ENCODE measurements around the gene THEM5.

Gene THEM5

GRCh38 chr1:151800830-151801229 lies 52.7 kb downstream of the THEM5 start:
- DNase-seq (ENCODE audit: low read depth), result no peak

DNA sequence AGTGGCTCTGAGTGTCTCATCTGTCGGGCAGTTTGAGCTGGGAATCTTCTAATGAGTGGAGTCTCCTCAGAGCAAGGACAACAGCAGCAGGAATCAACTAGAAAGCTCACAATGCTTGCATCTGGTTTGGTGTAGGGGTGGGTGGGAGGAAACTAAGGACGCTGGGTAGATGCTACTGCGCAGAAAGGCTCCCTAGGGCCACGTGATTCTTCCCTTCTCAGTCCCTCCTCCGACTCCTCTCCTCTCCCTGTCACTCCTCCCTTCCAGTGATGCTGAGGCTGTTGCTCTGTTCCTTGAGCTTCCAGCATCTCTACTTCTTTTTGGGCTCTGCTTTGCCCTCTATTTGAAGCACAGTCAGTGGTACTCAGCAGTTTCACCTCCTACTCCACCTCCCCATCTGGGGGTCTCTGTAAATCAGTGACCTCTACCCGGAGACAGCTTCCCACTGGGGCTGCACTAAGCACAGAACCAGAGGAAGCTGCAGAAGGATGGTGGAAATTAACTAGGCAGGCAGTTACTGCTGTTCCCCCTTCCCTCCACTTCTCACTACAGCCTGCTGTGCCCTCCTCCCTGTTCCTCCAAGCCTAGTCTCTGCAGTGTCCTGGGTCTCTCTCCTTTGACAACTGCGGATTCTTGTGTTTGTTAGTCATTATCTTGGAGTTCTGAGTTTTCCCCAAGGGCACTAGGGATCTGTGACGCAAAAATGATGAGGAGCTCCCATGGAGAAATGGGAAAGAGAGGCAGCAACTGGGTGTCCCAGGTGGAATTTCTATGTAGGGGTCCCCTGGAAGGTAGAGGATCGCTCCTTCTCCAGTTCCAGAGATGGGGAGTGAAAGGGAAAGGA lies 54.1 kb downstream of the THEM5 start:
- no peak for DNase-seq (ENCODE audit: low read depth)

GRCh38 chr1:151798571-151798970 lies 54.9 kb downstream of the THEM5 start:
- no peak for DNase-seq (ENCODE audit: low read depth)

Measured in stimulated activated CD8-positive, alpha-beta memory T cell treated with anti-CD3 and anti-CD28 coated beads, Interleukin-12 subunit alpha, Interleukin-12 subunit beta, amount 100 ng/mL, for 4 hours (primary cell).